Measurements from ENCODE around the gene PLOD3. TPM values are rescaled to one million over a fixed set of nuclear protein-coding genes. Genes with fewer than 3 reads are reported as not detected.
A peak's percentile ranks its signal among the peaks of the same experiment; 100 is the strongest.

Gene PLOD3
- total RNA-seq, 1 donor from 2014 or later, result 8.2 TPM

DNA sequence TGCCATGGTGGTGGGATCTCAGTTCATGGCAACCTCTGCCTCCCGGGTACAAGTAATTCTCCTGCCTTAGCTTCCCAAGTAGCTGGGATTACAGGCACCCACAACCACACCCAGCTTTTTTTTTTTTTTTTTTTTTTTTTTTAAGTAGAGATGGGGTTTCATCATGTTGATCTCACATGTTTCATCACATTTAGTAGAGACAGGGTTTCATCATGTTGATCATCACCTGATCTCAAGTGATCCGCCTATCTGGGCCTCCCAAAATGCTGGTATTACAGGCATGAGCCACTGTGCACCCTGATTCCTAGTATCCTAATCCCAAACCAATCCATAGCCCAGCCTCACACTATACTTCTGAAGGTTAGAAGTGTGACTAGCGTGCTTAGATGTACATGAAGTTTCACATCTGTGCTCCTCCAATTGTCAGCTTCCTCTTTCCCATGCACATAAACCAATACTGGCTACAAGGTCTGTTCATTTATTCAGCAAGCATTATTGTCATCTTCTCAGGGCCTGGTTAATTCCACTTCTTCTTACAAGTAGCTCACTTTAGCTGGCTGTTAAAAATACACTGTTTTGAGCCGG, 30.4 kb downstream of the PLOD3 start:
- FAIRE-seq, result no peak

DNA sequence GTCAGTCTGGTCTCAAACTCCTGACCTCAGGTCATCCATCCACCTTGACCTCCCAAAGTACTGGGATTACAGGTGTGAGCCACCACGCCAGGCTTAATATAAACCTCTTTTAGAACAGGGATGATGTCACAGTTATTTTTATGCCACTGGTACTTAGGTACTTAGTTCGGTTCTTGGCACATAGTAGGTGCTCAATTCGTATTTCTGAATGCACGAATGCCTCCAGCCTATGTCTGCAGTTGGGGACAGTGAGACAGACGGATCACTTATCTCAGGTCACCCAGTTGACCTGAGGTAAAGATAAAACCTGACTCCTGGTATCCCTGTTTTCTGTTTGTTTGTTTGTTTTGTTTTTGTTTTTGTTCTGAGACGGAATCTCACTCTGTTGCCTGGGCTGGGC, 31.2 kb downstream of the PLOD3 start:
- FAIRE-seq (no peak), DNase-seq (ENCODE audit: low spot score in 2 of 2) (no peak)

More for the DNA sequence above, 30.4 kb downstream of the PLOD3 start:
- no peak for DNase-seq (ENCODE audit: low spot score in 2 of 2)

DNA sequence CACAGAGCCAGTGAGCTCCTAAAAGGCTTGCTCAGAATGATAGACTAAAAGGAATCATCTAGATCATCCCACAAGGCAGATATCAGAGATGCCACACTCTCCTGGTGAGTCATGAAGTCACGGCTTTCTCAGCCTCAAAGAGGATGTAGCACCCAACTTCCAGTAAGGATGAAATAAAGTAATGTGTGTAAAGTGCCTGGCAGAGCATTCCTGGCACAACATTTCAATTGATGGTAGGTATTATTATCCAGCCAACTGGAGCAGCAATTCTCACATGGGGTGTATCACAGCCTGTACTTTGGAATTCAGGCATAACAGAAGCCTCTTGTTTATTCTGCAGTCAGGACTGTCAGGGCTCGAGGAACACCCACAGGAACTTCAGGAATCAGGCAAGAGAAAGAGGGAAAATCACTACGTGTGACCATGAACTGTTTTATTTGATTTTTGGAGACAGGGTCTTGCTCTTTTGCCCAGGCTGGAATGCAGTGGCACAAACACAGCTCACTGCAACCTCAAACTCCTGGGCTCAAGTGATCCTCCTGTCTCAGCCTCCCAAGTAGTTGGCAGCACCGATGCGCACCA, 32.0 kb downstream of the PLOD3 start:
- DNase-seq (ENCODE audit: low spot score in 2 of 2), result no peak

DNA sequence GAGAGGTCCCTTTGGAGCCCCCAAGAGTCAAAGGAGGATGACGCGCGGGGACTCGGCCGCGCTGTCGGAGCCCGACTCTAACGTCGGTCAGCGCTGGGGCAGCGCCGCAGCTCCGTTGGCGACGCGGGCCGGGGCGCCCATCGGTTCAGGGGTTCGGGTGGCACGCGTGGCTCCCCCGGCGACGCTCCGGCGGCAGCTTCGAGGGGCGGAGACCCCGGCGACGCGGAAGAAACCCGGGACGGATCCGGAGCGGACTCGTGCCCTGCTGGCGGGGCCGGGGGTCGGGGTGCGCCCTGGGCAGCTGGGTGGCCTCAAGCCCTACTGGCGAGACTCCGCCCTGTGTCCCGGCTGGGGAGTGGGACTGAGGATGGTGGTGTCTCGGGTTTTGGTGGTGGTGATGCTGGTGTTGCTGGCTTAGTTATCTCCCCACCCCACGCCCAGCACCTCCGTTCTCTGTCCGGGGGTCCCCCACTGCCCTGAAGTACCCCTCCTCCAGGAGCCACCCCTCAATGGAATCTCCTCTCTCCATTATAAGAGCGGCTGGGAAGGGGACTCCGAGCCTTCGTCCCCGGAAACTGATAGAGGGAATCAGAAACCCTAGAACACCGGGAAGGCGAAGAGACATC, 37.1 kb downstream of the PLOD3 start, which contains the start of gene NAT16:
Gene NAT16, minus strand, starts transcription at position 164 of the 626 bp plus-strand sequence. CDS start 5,486 bp downstream, outside the sequence.
- DNase-seq (ENCODE audit: low spot score in 2 of 2) (no peak), FAIRE-seq (no peak)

More for the DNA sequence above, 32.0 kb downstream of the PLOD3 start:
- no peak for FAIRE-seq

DNA sequence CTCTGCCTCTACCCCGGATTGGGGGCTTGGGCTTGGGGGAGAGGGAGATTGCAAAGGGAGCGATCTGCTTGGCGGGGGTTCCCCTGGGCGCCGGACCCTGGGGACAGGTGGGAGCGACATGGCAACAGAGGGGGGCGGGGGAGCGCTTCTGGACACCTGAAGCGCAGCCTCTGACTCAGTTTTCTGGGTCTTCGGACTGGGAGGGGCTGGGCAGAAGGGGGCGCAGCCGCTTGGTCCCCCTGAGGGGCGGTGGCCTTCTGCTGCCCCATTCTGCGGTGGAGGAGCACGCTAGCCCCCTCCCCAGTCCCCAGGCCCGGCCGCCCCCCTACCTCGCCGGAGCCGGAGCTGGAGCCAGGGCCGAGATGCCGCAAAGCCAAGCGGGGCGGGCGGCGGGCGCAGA, 37.7 kb downstream of the PLOD3 start:
- DNase-seq (ENCODE audit: low spot score in 2 of 2) (no peak), FAIRE-seq (no peak)

DNA sequence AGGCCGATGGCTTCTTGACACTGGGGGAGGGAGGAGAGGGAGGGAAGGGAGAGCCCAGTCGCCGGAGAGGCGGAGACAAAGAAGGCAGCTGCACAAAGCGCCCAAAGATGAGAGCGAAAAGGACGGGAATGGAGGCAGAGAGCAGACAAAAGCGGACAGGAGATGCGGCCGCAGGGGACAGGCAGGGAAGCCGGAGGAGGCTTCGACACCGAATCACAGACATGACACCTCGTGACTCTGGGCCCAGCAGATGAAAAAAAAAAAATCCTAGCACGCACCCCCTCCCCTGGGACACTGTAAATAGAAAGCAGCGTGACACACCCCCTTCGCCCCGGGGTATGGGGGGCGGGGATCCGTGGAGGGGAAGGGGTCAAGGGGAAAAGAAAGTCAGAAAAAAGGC, 38.3 kb downstream of the PLOD3 start:
- FAIRE-seq (no peak), DNase-seq (ENCODE audit: low spot score in 2 of 2) (no peak)

DNA sequence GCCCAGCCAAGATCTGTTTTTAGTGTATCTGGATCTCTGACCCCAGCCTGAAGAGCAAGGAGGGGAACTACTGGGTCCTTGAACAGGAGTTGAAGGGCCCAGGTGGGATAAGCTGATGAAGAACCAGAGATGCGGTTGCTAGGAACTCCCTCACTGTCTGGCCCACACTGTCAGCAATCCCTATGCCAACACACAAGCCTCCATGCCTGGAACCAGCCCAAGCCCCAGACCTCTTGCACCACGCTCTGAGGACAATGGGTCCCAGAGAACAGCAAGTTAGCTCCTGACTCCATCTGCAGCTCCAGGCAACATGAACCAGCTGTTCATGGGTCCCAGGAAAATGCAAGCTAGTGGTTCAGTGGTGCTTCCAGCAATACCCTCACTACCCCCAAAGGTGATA, 39.7 kb downstream of the PLOD3 start:
- no peak for DNase-seq (ENCODE audit: low spot score in 2 of 2)
- FAIRE-seq, result no peak

DNA sequence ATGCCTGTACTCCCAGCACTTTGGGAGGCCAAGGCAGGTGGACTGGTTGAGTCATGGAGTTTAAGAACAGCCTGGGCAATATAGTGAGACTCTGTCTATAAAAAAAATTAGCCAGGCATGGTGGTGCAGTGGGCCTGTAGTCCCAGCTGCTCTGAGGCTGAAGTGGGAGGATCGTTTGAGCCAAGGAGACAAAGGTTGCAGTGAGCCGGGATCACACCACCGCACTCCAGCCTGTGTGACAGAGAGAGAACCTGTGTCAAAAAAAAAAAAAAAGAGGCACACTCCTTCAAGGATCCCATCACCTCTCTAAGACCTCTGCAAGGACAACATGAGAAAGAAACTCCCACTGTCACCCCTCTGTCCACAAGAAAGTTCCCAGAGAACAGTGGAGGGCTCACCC, 41.7 kb downstream of the PLOD3 start:
- DNase-seq (ENCODE audit: low spot score in 2 of 2) (no peak), FAIRE-seq (no peak)

DNA sequence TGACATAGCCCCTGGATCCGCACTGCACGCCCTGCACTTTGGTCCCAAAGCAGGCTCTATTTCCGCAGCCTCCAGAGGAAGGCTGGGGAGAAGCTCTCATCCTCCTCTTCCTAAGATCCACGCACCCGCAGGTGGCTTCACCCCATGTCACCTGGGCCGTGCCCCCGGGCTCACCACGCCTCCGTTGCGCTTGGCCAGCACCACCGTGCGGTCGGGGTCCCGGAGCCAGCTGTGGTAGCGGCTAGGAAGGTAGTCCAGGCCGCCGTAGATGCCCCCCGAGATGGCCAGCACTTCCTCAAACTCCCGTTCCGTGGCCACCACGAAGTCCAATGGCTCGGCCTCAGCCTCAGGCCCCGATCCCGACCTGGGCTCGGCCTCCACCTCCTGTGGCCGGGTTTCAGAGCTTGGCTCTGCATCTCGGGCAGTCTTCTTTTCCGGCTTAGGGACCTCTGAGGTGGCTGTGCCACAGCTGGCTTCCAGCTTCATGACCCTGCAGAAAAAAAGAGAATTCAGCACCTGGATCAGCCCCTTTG, 43.0 kb downstream of the PLOD3 start:
- DNase-seq (ENCODE audit: low spot score in 2 of 2) (no peak), FAIRE-seq (no peak)

DNA sequence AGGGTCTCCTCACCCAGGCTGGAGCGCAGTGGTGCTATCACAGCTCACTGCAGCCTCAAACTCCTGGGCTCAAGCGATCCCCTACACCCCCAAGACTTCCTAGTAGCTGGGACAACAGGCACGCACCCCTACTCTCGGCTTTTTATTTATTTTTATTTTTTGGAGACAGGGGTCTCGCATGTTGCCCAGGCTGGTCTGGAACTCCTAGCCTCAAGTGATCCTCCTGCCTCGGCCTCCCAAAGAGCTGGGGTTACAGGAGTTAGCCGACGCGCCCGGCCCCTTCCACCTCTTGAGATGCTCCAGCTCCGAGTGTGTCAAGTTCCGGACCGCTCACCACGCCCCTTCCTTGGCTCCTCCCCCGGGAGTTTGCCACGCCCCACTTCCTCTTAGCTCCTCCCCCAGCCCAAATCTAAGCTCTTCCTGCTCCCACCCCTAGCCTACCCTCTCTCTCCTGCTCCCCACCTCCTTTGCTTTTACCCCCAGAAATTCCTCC, 43.6 kb downstream of the PLOD3 start:
- FAIRE-seq, result no peak

DNA sequence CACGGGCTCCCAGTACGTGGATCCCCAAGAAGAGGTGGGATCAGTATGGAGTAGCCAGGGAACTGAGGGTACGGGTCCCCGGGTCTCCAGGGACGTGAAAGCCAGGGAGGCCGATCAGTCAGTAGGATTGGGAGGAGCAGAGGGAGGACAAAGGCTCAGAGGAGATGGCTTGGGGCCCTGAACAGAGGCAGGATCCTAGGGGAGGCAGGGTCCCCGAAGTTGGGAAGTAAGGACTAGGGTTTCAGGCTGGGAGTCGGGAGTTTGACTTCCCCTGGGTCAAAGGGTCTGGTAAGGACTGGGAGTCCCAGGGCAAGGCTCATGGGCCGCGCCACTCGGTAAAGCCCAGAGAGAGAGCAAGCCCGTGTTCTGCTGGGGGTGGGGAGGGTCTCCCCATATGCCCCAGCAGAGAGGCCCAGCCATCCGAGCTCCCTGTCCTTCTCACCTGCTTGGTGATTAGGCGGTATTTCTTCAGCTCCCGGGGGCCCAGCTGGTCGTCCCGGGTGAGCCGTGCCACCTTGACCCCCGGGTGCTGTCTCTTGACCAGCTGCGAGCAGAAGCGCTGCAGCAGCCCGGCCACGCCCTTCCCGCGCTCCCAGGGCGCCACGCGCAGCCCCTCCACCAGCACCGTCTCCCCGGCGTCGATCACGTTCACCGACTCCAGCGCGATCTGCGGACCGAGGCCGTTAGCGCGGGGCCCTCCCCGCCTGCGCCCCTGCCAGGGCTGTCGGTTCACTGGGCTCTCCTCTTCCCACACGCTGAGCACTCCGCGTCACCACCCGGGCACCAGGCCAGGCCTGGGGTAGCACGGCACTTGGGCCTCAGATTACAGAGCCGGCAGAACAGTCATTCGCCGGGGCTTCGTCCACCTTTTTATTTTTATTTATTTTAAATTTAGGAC, 44.3 kb downstream of the PLOD3 start:
- no peak for FAIRE-seq
- DNase-seq (ENCODE audit: low spot score in 2 of 2), result no peak

More for the DNA sequence above, 43.6 kb downstream of the PLOD3 start:
- DNase-seq (ENCODE audit: low spot score in 2 of 2), result no peak

DNA sequence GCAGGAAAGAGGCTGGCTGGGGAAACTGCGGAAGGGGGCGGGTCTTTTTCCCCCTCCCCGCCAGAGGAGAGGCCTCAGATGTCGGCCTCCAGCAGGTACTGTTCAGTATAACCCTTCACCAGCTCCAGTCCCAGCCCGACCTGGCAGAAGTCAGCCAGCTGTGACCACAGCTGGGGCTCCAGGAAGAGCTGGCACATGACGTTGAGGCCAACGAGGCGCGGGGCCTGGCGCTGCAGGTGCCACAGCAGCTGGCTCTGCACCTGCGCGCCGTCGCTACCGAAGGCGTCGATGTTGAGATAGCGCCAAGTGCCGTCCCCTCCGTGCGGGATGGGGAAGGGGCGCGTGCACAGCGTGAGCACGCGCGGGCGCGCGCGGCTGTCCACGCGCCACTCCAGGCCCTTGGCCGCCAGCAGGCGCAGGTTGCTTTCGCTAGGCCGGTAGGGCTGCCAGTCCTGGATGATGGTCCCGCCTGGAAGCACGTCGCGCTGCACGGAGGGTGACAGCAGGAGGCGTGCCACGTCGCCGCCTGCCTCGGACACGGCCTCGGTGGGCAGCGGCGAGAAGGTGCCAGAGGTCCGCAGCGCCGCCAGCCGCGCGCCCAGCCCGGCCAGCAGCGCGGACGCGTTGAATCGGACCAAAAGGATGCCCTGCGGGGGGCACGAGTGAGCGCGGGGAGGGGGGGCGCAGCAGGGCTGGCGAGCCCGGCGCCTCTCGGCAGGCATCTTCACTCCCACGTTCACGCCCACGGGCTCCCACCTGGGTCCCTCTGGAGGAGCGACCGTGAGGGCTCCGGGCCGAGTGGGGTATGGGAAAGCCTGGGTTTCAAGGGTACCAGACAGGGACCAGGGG, 45.2 kb downstream of the PLOD3 start:
- DNase-seq (ENCODE audit: low spot score in 2 of 2), result no peak
- no peak for FAIRE-seq

DNA sequence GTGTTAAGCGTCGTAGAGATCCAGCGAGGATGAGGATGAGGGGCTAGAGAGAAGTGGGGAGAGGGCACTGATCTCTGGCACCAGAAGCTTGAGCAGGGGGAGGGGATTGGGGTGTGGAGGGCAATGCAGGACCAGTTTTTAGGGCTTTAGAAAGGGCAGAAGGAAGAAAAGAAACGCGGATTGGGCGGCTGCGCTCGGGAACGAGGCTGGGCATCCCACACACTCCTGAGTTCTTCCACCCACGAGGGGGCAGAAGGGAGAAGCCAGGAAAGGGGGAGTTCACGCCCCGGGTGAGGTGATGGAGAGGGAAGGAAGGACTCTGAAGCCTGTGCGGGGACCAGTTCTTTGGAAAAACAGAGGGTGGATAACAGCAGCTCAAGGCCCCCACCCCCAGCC, 45.9 kb downstream of the PLOD3 start:
- DNase-seq (ENCODE audit: low spot score in 2 of 2), result no peak
- FAIRE-seq, result no peak

DNA sequence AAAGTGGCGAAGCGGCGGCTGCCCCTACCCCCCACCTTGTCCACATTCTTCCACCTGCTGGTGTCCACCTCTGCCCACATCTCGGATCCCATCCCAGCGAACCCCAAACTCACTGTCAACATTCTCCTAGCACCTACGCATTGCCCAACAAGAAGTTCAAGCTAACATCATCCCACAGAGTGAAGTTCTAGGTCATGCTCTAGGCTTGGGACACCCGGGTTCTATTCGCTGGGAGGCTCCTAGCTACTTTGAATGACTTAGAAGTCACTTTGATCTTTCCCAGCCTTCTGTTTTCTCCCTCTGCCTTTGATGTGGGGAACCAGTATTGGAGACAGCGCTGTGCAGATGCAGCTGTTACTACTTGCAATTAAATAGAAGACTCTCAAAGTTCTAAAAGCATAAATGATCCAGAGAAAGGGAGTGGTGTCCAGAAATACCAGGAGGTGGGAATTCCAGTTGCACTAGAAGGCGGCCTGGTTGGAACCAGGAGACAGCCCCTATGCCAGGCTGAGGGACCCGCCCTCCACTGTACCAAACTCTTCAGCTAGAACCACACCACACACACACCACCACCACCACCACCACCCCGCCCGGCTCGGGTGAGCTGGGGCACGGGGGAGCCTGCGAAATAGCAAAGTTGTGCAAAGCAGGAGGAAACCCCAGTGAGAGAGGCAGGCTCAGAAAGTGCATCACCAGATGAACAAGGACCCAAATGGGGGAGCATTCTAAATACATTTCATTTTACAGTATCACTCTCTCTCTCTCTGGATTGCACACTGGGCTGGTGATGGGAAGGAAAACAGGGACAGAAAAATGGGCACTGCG, 46.6 kb downstream of the PLOD3 start:
- DNase-seq (ENCODE audit: low spot score in 2 of 2), result no peak
- no peak for FAIRE-seq

DNA sequence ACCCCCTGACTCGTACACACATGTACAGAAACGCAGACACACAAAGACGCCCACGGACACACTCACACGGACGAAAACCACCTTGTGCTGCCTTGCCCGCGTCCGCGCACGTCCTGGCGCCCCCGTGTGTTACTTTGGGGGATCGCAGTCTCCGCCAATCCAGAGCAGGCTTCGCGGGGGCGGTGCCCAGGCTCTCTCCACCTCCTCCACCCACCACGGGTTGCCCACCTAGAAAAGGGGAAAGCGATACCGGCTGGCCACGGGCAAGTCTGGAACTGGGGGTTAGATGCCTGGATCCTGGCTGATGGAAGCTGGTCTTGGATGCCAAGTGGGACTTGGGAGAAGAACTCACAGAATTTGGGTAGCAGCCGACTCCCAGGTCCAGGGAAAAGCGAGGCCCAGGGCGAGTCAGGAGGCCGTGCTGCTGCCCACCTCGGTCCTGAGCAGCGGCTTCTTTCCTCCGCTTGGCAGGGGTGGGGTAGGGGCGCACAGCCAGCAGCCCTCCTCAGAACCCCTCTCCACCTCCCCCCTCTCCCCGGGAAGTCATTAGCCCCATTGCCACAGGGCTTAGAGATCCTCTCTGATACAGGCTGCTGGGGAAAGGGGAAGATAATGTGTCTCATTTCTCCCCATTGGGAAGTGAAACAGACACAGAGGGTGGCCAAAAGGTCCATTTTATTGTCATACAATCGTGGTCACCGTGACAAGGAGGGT, 47.4 kb downstream of the PLOD3 start:
- DNase-seq (ENCODE audit: low spot score in 2 of 2) (peak; percentile 74 to 82), FAIRE-seq (no peak)

DNA sequence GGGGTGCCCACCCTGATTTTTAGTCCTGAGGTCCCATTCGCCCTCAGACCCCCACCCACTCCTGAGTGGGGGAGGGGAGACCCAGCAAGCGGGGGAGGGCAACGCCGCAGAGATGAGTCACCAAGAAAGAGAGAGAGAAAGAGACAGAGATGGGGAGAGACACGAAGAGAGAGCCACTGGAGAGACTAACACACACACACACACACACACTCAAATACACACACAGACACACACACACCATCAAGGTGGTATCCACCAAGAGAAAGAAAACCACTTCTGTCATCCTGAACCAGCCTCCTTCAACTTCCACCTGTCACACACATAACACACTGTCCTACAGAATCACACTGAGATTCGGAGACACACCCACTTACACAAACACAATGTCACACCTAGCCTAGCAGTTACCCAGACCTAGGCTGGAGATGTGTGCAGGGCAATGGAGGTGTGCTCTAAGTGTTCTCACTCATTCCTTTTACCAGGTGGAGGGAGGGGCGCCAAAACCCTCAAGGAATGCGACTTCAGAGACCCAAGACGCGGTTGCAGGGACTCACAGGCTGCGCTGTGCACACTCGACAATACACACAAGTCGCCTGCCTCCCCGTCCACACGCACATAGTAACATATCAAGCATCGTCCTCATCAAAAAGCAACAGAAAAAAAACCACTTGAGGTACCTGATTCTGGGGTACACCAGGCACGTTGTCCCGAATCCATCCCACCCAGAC, 48.1 kb downstream of the PLOD3 start:
- FAIRE-seq, result no peak
- DNase-seq (ENCODE audit: low spot score in 2 of 2), result peak in 1 of 2 donors; percentile 15

DNA sequence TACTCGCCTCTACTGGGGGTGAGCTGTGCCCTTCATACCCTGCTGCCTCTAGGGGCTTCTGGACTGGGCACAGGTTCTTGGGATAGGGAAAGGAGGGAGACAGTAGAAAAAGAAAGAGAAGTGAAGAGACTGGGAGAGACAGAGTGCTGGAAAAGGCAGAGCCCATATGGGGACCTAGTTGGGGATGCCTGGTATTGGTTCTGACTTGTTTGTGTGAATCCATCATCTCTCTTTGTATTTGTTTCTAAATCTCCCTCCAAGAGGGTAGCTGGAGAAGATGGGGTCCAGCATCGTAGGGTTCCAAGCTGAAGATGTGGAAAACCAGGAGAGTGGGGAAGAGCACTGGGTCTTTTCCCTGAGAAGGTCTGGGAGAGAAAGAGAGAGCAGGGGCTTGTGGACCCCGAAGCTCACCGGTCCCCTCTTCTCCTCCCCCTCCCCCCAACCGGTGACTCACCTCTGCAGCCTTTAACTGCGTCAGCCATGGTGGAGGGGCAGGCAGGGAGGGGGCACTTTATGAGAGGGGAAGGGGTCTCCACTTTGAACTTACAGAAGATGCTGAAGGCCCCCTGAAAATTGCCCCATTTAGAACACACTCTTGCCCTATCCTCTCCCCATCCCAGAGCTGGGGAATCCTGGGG, 48.9 kb downstream of the PLOD3 start:
- FAIRE-seq (no peak), DNase-seq (ENCODE audit: low spot score in 2 of 2) (no peak)
